Testis (tissue), 2 donors: ENCODE measurements around the gene SIN3A.

ENCODE experiments used
- POLR2A ChIP-seq: fragments of 450-650 bp; IDR thresholded peaks from one replicate; pipeline ENCODE4 v1.6.1; 2017; ENCODE audit warnings: antibody characterized with exemption, mild to moderate bottlenecking, moderate library complexity
- TF ChIP-seq, protein P1 (sequence below), 3 experiments: fragments of 450-650 bp in 2 of 3; fragments of 200-600 bp in 1 of 3; sonication (generic) in 1 of 3; IDR thresholded peaks; one replicate each; pipeline ENCODE4 v1.5.1; 2016 to 2019; ENCODE audit warnings: antibody characterized with exemption in 3 of 3, mild to moderate bottlenecking in 2 of 3, moderate library complexity in 1 of 3

DNA sequence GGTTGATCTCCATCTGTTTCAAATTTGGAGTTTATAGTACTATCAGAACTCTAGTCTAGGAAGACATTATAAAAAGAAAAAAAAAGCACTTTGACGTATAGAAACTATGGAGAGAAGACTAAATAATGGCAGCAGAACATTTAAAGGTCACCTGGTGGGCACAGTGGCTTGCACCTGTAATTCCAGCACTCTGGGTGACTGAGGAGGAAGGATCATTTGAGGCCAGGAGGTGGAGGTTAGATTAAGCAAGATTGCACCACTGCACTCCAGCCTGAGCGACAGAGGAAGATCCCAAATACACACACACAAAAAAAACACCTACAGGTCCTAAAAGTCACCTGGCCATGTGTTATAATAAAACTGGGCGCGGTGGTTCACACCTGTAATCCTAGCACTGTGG lies 13.8 kb downstream of the SIN3A start:
- TF ChIP-seq, protein P1, sequence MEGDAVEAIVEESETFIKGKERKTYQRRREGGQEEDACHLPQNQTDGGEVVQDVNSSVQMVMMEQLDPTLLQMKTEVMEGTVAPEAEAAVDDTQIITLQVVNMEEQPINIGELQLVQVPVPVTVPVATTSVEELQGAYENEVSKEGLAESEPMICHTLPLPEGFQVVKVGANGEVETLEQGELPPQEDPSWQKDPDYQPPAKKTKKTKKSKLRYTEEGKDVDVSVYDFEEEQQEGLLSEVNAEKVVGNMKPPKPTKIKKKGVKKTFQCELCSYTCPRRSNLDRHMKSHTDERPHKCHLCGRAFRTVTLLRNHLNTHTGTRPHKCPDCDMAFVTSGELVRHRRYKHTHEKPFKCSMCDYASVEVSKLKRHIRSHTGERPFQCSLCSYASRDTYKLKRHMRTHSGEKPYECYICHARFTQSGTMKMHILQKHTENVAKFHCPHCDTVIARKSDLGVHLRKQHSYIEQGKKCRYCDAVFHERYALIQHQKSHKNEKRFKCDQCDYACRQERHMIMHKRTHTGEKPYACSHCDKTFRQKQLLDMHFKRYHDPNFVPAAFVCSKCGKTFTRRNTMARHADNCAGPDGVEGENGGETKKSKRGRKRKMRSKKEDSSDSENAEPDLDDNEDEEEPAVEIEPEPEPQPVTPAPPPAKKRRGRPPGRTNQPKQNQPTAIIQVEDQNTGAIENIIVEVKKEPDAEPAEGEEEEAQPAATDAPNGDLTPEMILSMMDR (IDR thresholded peaks at IDR 0.05): no peak
- TF ChIP-seq POLR2A: no peak
